Stimulated activated CD4-positive, alpha-beta T cell treated with anti-CD3 and anti-CD28 coated beads, Interleukin-1b, Interleukin-23, amount 100 ng/mL, for 1 hour (primary cell): ENCODE measurements around the gene OLA1.
"Not testable (repeated sequence)": the region's sequence is repeated elsewhere in the genome, so short reads cannot be mapped to it uniquely, and the experiment has no call there.

ENCODE experiments used
- DNase-seq, 2 donors: peaks; one replicate each; pipeline ENCODE4 v3.0.0-alpha.2; 2020; ENCODE audit warnings: low read depth in 2 of 2

OLA1 gene

DNA sequence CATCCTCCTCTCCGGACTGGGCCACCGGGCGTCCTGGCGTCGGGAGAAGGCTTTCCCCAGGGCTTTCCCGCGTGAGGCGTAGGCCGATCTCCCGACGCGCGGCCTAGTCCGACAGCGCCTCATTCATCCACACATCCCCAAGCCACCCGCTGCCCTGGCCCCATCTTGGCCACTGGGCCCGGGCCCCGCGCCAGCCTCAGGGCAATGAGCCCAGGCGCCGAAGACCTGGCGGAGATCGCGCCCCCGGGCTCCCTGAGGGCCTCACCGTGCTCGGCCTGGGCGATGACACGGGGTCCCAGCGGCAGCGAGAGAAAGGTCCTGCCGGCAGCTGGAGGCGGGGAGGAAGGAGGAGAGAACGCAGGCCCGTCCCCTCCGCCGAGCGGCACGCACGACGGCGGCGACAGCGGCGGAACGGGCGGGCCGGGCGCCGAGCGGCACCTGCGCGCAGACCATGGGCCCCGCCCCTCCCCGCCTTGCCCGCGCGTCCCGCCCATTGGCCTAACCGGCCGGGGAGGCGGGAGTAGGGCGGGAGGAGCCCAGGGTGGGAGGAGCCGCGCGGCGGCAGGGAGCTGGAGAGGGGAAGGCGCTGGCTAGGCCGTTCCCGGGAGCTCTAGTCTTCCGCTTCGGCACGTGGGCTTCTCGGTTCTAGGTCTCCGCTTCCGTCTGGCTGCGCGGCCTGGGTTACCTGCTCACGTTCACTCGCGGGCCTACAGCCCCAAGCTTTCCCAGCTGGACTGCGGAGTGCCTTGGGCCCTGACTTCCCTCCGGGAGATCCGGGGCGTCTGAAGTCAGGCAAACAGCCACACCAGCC lies at the start of gene OLA1:
OLA1 (minus strand) TSS at position 346 of the 811 bp plus-strand sequence. CDS start 1,717 bp downstream, outside the sequence.
- peak; percentile 86 to 98 for DNase-seq

DNA sequence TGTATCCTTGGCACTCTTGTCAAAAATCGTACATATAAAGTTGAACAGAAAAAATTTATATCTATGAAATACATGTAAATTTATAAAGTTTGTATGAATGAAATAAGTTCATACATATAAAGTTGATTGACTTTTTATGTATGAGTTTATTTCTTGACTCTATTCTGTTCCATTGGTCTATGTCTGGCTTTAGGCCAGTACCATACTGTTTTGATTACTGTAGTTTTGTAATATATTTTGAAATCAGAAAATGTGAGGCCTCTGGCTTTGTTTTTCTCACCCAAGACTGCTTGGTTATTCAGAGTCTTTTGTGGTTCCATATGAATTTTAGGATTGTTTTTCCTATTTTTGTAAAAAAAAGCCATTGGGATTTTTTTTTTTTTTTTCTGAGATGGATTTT lies 44.6 kb upstream of the OLA1 start:
- no peak for DNase-seq

DNA sequence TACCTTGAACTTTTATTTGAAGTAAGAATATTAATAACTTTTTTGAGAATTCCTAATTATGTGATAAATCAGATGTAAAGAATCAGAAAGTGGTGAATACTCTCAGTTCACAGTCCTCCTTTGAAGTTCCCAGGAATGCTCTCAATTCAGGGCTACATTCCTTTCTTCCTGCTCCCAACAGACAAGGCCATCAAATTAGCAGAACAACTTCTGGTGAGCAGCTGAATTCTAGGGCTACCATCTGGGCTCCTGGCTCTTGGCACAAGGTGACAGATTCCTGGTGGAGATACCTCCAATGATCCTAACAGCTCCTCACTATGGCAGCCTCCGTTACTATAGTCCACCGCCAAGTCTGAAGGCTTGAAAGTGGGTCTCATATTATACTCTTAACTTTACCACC lies 37.8 kb upstream of the OLA1 start:
- no peak for DNase-seq

DNA sequence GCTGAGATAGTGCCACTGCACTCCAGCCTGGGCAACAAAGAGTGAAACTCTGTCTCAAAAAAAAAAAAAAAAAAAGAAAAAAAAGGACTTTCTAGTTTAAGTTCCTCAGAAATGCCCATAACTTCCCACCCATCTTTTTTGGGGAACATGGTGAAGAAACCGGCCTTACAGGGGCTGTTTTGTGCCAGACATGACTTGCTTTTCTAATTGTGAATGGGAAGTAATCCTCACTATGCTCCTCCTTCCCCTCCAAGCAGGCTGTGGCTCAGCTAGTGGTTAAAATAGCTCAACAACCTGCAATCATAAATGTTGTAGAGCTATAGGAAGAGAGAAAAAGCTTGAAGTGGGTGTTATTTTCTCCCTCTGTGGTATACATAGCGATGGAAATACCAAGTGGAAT lies 34.1 kb upstream of the OLA1 start:
- DNase-seq: no peak

DNA sequence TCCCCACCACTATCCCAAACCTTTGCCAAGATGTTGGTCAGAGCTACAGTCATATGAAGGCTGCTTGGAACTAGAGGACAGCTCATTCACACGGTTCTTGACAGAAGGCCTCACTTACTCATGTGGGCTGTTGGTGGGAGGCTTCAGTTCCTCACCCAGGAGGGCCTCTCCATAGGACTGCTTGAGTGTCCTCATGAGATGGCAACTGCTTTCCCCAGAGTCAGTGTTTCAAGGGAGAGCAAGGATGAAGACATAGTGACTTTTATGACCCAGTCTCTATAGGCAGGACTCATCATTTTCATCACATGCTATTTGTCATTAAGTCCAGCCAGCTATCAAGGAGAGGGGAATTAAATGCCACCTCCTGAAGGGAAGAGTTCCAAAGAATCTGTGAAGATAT lies 33.4 kb upstream of the OLA1 start:
- DNase-seq: no peak

DNA sequence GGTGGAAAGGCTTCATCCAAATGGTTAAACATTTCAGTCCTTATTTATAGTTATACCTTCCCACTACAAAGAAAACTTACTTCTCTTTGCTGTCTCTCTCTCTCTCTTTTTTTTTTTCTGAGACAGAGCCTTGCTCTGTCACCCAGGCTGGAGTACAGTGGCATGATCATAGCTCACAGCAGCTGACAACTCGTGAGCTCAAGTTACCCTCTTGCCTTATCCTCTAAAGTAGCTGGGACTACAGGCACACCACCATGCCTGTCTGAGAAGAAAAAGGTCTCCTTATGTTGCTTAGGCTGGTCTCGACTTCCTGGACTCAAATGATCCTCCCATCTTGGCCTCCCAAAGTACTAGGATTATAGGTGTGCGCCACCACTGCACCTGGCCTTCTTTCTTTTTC lies 32.3 kb upstream of the OLA1 start:
- no peak for DNase-seq

DNA sequence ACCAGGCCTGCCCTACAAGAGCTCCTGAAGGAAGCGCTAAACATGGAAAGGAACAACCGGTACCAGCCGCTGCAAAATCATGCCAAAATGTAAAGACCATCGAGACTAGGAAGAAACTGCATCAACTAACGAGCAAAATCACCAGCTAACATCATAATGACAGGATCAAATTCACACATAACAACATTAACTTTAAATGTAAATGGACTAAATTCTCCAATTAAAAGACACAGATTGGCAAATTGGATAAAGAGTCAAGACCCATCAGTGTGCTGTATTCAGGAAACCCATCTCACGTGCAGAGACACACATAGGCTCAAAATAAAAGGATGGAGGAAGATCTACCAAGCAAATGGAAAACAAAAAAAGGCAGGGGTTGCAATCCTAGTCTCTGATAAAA lies 21.9 kb upstream of the OLA1 start:
- DNase-seq: not testable (repeated sequence)

DNA sequence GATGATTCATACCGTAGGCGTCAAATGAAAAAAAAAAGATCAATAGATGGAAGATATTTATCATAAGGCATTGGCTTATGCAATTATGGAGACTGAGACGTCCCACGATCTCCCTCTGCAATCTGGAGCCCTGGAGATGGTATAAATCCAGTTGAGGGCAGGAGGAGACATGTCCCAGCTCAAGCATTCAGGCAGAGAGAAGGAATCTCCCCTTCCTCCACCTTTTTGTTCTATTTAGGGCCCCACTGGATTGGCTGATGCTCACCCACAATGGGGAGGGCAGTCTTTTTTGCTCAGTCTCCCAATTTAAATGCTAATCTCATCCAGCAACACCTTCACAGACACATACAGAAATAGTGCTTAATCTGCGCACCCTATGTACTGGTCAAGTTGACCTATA lies 18.0 kb upstream of the OLA1 start:
- DNase-seq: no peak

DNA sequence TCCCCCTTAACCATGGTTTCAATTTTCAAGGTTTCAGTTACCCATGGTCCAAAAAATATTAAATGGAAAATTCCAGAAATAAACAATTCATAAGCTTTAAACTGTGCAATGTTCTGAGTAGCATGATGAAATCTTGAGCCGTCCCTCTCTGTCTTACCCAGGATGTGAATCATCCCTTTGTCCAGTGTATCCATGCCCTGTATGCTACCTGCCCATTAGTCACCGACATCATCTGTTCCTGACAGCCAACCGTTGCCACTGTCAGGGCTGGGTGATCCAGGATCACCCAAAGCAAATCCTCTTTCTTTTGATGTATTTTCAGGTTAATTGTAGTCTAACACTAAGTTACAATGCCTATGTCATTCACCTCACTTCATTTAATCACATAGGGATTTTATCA lies 15.7 kb upstream of the OLA1 start:
- no peak for DNase-seq

DNA sequence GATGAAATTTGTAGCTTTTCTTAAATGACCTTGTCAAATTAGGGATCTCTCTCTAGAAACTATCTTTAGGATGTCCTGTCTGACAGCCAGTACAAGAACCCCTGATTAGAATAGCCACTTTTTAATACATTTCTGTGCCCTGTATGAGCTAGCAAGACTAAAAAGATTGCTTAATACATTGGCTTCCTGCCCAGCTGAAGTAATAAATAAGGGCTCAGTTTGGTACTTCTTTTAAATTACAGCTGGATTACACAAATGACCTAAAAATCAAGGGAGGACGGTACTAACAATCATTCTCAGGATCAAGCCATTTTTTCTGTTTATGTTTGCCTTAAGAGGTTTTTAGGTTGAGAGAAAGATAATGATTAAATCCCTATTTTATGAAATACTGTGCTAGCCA lies 11.6 kb upstream of the OLA1 start:
- no peak for DNase-seq

DNA sequence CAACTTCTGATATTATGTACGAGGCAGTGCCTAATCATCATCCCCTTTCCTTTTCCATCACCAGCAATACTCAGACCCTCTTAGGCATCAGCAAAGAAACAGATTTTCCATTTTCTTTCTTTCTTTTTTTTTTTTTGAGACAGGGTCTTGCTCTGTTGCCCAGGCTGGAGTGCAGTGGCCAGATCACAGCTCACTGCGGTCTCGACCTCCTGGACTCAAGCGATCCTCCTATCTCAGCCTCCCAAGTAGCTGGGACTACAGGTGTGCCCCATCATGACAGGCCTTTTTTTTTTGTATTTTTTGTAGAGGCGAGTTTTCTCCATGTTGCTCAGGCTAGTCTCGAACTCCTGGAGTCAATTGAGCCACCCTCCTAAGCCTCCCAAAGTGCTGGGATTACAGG lies 5.9 kb upstream of the OLA1 start:
- DNase-seq: no peak

DNA sequence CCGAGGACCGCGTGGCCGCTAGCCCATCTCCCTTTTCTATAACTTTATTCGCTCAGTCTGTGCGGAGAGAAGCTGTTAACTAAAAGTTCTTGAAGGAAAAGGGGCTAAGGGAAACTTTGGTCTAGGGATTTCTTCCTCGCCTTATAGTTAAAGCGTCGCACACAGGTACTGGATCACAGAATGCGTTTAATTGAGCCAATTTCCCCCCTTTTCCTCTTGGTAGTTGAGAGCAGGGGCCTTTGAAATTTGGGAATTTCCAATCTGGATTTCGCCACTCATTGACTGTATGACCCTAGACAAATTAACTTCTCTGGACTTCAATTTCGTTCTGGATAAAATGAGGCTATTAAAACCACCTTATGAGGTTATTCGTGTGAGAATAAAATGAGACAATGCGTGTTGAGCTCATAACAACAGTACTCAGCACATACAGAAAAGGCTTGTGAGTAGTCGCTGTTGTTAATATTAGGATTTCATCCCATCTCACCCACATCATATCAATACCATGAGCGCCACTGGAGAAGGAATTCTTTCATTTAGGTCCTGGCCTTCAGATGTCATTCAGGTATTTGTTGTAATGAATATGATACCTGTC lies 763 bp upstream of the OLA1 start:
- DNase-seq: no peak

DNA sequence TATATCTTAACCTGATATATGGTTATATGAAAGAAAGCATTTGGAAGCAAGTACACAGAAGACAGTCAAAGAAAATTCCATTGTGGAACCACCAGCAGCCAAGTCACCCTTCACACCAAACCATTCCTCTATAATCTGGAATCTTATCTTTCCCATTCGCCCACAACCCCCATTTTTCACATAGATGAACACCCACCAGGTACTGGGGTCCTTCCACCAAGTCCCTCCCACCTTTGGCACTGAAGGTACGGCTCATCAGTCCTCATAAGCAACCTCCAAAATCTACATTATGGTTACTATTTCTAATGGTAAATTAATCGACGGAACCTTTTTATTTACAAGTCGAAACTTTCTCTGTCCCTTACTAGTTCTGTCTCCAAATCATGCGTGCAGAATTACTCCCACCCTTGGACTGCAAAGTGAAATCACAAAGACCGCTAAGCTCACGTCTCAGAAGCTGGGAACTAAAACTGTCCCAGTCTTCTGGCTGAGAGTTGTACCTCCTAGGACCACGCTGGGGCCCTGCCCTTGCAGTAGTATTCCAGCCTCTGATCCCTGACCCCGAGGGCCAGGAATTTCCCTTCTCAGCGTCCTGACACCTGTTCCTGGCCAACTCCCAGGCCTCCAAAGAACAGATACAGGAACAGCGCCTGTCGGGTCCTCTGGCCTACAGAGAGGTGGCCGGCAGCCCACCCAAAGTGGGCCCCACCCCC lies 702 bp downstream of the OLA1 start:
- peak in 1 of 2 donors; percentile 1 for DNase-seq

DNA sequence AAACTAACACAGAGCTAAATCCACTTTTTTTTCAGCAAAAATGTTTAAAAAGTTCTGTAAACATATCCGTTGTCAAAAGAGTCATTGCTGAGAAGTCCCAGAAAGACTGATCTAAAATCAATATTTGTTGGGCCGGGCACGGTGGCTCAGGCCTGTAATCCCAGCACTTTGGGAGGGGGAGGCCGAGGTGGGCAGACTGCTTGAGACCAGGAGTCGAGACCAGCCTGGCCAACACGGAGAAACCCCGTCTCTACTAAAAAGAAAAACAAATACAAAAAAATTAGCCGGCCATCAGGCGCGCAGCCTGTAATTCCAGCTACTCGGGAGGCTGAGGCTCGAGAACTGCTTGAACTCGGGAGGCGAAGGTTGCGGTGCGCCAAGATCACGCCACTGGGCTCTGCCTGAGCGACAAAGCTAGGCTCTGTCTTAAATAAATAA lies 1.4 kb downstream of the OLA1 start:
- DNase-seq: no peak

DNA sequence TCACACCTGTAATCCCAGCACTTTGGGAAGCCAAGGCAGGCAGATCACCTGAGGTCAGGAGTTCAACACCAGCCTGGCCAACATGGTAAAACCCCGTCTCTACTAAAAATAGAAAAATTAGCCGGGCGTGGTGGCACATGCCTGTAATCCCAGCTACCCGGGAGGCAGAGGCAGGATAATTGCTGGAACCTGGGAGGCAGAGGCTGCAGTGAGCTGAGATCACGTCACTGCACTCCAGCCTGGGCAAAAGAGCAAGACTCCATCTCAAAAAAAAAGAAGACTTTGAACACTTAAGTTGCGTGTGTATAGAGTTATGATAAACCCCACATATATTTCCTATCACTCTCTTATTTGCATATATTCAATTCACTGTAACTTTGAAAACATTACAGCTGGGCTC lies 2.7 kb downstream of the OLA1 start:
- DNase-seq: not testable (repeated sequence)

DNA sequence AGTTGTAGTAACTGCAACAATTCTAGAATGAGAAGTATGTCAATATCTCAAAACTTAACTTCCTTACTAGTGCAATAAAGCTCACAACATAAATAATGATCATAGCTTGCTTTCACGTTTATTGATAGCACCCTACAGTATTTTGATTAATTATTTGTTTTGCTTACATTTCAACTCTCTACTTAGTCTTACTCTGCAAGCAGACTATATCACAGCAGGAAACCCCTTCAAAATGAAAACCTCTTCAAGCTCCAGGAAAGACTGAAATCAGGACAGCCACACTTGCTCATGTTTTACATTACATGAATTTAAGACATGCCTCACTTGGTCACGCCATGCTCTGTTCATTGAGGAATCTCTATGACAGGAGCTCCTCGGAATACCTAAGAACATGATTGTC lies 3.3 kb downstream of the OLA1 start:
- DNase-seq: no peak

DNA sequence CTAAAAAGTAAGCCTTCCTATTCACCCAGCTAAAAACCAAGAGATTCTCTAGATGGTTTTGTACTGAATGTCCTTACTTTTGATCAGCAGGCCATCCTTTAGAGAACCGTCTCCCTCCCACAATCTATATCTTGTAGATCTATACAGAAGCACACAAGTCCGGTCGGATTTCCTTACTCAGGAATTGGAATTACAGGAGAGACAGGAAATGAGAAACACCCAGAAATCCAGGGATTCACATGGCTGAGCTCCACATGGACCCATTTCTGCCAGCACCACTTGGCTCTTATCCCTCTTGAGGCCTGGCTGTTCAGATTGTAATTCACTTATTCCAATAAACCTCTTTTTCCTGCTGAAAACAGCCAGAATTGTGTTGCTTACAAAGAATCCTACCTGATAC lies 4.5 kb downstream of the OLA1 start:
- no peak for DNase-seq

DNA sequence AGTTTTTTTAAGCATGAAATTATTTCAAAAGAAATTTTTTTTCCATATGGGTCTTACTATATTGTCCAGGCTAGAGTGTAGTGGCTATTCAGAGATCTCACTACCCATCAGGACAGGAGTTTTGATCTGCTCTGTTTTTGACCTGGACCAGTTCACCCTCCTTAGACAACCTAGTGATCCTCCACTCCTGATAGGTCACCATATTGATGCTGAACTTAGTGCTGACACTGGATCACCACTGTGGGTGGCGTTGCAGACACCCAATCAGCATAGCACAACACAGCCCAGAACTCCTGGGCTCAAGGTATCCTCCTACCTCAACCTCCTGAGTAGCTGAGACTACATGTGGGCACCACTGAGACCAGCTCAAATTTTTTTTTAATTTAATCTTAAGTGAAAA lies 8.2 kb downstream of the OLA1 start:
- no peak for DNase-seq

DNA sequence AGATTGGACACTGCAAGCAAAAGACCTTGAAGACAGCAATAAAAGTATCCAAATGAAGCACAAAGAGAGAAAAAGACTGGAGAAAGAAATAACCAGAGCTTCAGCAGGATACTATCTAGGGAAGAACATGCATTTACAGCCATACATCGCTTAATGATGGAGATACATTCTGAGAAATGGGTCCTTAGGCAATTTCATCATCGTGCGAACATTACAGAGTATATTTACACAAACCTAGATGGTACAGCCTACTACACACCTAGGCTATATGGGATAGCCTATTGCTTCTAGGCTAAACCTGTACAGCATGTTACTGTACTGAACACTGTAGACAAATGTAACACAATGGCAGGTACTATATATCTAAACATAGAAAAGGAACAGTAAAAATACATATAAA lies 11.9 kb downstream of the OLA1 start:
- DNase-seq: no peak

DNA sequence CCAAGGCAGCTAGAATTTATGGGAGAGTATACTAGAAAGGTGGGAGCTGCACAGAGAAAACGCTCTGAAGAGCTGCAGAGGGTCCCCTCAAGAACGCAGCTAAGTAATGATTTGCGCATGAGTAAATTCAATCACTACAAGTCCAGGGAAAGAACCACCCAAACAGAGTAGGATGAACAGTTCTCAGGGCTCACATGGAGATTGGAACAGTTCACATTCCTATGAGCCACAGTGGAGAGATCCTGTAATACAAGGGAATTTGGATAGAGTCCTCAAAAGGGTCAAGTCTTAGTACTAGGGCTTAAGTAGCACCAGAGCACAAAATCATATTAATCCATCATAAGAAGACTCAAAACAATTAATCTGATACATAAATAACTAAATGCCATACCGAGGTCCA lies 12.7 kb downstream of the OLA1 start:
- DNase-seq: no peak

DNA sequence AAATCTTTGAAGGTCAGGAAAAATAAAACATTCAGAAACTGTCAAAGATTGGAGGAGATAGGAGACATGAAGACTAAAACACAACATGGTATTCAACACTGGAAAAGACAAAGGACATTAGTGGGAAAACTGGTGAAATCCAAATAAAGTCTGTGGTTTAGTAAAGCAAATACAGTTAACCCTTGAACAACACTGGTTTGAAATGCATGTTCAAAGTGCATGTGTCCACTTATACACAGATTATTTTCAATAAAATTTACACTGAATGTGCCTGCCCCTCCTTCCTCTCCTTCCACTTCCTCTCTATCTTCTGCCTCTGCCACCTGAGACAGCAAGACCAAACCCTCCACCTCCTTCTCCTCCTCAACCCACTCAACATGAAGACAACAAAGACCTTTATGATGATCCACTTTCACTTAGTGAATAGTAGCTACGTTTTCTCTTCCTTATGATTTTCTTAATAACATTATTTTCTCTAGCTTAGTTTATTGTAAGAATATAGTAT lies 14.5 kb downstream of the OLA1 start:
- no peak for DNase-seq

DNA sequence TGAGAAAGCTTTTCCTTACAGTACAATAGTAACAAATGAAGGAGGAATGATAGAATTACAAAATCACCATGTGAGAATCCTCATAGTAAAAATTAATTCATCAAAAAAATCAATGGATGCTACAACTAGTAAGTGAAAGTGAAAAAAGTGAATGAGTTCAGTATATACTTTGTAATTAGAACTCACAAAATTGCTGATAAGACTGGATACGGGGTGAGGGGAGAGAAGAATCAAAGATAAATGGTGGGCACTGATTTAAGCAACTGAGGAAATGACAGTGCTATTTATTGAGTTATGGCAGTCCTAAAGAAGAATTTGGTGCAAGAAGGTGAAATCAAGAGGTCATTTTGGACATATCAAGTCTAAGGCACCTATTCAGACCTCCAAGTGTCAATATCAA lies 20.6 kb downstream of the OLA1 start:
- no peak for DNase-seq
